ENCODE results near the gene UCN2.

DNA sequence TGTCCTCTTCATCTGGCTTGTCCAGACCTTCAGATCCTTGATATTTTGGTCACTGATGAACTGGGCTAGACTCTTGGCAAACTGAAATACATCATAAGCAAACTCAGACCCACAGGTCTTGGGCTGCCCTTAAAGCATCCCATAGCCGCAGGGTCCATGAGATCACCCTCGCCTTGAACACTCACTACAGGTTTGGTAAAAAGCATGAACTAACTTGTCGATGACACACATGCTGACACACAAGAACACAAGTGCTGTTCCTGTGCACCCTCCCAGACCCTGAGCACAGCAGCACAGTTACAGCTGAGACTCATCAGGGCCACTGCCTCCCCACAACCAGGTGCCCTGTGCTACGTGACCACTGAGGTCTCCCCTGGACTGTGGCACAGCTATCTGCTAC, 28.0 kb downstream of the UCN2 start:
- TF ChIP-seq POLR2A (IDR thresholded peaks at IDR 0.05): no peak
- TF ChIP-seq, protein P1, sequence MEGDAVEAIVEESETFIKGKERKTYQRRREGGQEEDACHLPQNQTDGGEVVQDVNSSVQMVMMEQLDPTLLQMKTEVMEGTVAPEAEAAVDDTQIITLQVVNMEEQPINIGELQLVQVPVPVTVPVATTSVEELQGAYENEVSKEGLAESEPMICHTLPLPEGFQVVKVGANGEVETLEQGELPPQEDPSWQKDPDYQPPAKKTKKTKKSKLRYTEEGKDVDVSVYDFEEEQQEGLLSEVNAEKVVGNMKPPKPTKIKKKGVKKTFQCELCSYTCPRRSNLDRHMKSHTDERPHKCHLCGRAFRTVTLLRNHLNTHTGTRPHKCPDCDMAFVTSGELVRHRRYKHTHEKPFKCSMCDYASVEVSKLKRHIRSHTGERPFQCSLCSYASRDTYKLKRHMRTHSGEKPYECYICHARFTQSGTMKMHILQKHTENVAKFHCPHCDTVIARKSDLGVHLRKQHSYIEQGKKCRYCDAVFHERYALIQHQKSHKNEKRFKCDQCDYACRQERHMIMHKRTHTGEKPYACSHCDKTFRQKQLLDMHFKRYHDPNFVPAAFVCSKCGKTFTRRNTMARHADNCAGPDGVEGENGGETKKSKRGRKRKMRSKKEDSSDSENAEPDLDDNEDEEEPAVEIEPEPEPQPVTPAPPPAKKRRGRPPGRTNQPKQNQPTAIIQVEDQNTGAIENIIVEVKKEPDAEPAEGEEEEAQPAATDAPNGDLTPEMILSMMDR (IDR thresholded peaks at IDR 0.05): no peak
